GM12874 (cell line): ENCODE data around the gene GTF3C5.

Experiments
- CTCF ChIP-seq: IDR thresholded peaks from 2 replicates; pipeline ENCODE4 v1.5.1; 2011; ENCODE audit warnings: low read depth, mild to moderate bottlenecking, control low read depth, low read length, moderate library complexity; ENCODE audit not compliant: insufficient read depth

Gene GTF3C5

GRCh38 chr9:132998831-132999635 lies 31.8 kb upstream of the GTF3C5 start:
- no peak for TF ChIP-seq CTCF

- no peak for TF ChIP-seq CTCF
These were observed 28.4 kb upstream of the GTF3C5 start for GRCh38 chr9:133002147-133003070.

GRCh38 chr9:133003071-133003461 lies 27.7 kb upstream of the GTF3C5 start:
- no peak for TF ChIP-seq CTCF

- no peak for TF ChIP-seq CTCF
These were observed 27.1 kb upstream of the GTF3C5 start for GRCh38 chr9:133003671-133004090.

- no peak for TF ChIP-seq CTCF
These were observed 26.5 kb upstream of the GTF3C5 start for GRCh38 chr9:133004091-133004998.

- TF ChIP-seq CTCF, result no peak
These were observed 25.6 kb upstream of the GTF3C5 start for GRCh38 chr9:133004999-133005760.
